Activated T-cell treated with anti-CD3 and anti-CD28 coated beads for 4 hours (primary cell): Measurements from ENCODE around the gene IFI44L.

Source experiments
- DNase-seq: peaks from one replicate; pipeline ENCODE4 v3.0.0-alpha.2; 2020

The IFI44L gene

DNA sequence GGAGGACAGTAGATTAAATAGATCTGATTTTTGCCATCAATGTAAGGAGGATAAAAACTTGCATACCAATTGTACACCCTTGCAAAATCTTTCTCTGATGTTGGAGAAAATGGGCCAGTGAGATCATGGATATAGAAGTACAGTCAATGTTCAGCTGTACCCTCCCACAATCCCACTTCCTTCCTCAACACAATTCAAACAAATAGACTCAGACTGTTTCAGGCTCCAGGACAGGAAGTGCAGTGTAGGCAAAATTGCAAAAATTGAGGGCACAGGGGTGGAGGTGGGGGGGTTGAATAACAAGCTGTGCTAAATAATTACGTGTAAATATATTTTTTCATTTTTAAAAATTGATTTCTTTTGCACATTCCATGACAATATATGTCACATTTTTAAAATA lies 25.5 kb downstream of the IFI44L start:
- DNase-seq = no peak

DNA sequence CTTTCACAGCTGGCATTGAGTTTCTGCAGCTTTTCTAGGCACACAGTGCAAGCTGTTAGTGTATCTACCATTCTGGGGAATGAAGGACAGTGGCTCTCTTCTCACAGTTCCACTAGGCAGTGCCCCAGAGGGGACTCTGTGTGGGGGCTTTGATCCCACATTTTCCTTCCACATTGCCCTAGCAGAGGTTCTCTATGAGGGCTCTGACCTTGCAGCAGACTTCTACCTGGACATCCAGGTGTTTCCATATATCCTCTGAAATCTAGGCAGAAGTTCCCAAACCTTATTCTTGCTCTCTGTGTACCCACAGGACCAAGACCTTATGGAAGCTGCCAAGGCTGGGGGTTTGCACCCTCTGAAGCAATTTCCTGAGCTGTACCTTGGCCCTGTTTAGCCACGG lies 27.0 kb downstream of the IFI44L start:
- DNase-seq = no peak

GRCh38 chr1:78649628-78650027 lies 29.4 kb downstream of the IFI44L start, which contains the start of gene IFI44:
Gene IFI44, plus strand, starts transcription at chr1:78649831. Its CDS starts 365 bp downstream, at chr1:78650196.
- peak; percentile 70 for DNase-seq

GRCh38 chr1:78650114-78650660 lies 29.9 kb downstream of the IFI44L start:
- no peak for DNase-seq

DNA sequence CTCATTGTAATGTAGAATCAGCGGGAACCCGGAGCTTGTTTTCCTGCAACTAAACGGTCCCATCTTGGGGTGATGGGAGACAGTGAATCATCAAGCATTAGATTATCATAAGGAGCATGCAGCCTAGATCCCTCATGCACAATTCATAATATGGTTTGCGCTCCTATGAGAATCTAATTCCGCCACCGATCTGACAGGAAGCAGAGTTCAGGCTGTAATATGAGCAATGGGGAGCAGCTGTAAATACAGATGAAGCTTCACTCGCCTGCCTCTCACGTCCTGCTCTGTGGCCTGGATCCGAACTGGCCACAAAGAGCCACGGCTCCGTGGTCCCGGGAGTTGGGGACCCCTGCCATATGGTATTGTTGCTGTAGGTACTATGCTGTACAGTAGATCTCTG lies 31.0 kb downstream of the IFI44L start:
- DNase-seq = no peak

DNA sequence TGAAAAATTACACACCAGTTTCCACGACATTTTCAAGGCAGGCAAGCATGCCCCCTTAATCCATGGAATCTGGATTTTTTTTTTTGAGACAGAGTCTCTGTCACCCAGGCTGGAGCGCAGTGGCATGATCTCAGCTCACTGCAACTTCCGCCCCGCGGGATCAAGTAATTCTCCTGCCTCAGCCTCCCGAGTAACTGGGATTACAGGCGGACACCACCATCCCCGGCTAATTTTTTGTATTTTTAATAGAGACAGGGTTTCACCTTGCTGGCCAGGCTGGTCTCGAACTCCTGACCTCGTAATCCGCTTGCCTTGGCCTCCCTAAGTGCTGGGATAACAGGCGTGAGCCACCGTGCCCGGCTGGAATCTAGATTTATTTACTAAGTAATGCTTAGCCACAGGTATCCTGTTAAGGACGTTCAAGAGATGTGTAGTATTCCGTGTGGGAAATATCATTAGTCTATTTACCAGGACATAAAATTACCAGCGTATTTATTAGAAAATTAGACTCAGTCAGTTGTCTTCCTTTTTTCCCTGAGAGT lies 31.8 kb downstream of the IFI44L start:
- no peak for DNase-seq

GRCh38 chr1:78658901-78659300 lies 38.7 kb downstream of the IFI44L start:
- DNase-seq = no peak

GRCh38 chr1:78663923-78664322 lies 43.7 kb downstream of the IFI44L start:
- DNase-seq = no peak

- no peak for DNase-seq
Observed at GRCh38 chr1:78664763-78665162, 44.5 kb downstream of the IFI44L start.

- DNase-seq = no peak
Observed at GRCh38 chr1:78665809-78666208, 45.6 kb downstream of the IFI44L start.

GRCh38 chr1:78667939-78668338 lies 47.7 kb downstream of the IFI44L start:
- no peak for DNase-seq

DNA sequence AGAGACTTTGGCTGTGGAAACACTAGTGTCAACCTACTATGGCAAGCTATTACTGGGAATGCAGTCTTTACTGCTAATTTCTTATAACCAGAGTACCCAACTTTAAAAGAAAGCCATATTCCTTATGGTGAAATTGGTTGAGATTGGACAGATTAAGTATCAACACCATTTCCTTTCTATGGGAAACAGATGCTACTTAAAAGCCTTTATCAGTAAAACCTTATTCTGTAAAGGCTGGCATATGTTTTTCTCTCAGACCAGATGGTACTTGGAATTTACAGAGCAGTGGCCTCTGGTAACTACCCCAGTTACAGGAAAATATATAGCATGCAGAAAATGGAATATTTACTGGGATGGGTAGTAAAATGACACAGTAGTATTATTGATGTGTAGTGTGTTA lies 48.2 kb downstream of the IFI44L start:
- DNase-seq = no peak

GRCh38 chr1:78672428-78672827 lies 52.2 kb downstream of the IFI44L start:
- DNase-seq = no peak

DNA sequence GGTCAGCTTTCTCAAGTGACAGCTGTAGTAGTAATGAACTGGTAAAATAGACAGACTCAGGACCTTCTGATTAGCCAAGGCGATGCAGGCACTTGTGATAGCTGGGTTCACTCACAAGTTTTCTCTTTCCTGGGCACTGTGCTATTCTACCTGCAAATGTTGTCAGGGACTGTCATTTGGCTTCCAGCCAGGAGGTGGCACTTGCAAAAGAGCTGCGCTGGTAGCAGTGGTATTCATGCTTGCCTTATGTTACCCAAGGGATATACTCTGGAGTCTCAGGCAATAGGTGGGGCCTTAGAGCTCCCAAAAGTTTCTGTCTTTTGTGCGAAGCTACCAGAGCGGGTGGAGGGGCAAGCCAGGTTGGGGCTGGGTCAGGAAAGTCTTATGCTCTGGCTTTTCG lies 52.9 kb downstream of the IFI44L start:
- no peak for DNase-seq

DNA sequence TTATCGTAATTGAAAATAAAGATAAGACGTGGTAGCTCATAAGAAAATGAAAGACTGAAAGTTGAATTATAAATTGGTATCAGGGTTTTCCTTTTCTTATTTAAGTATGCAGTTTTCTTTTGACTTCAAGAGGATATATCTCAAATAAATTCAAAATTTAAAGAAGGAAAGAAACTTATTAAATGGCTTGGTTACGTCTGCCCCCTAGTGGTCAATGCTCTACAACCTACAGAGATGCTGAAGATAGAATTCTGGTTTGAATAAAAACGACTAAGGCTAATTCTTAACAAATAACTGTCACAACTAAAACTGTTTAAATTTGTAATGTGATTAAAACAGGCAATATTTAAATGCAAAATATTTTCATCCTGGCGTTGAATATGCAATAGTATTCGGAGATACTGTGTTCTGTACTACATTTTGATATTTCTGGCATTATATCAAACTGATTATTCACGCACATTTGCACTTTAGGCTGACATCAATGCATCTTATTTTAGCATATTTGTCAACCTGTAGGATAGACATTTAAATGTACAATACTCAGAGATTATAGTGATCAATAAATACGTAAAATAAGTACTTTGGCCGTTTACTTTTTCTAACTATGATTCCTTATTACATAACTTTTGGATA lies 56.2 kb downstream of the IFI44L start:
- peak; percentile 62 for DNase-seq

- DNase-seq = no peak
Observed at GRCh38 chr1:78676993-78677392, 56.7 kb downstream of the IFI44L start.

- no peak for DNase-seq
Observed at GRCh38 chr1:78677788-78678187, 57.5 kb downstream of the IFI44L start.

DNA sequence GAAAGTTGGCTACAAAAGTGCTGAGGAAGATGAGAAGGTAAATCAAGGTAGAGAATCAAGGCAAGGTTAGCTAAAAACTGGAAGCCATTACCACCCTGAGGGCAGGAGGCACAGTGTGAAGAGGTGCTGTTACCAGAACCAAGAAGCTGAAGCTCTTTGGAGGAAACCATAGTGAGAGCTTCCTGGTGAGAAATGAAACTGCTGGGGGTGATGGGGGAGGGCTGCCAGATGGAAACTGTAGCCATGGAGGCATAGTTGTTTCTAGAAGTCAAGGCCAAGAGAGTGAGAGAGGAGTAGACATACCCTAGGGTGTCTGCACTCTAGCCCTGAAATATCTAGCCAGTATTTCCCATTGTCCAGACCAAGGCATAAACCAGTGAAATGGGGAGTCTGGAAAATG lies 58.1 kb downstream of the IFI44L start:
- DNase-seq = no peak

DNA sequence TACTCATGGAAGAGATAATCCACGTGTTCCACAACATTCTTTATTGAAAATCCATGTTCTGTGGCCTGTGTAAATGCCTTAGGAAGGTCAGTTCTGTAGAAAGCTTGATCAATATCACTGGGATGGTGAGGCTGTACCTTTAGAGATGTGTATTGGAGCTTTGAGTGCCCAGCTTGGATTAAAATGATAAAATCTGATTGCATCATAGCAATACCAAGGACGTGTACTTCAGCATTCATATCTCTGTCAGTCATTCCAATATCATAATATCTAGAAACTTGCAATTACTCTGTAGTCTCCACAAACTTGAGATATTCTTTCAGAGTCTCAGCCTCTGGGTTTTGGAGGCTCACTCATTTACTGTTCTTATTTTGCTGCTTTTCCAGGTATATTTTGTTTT lies 61.0 kb downstream of the IFI44L start:
- no peak for DNase-seq

GRCh38 chr1:78682496-78682895 lies 62.2 kb downstream of the IFI44L start:
- DNase-seq = no peak

GRCh38 chr1:78683079-78683478 lies 62.8 kb downstream of the IFI44L start:
- no peak for DNase-seq

DNA sequence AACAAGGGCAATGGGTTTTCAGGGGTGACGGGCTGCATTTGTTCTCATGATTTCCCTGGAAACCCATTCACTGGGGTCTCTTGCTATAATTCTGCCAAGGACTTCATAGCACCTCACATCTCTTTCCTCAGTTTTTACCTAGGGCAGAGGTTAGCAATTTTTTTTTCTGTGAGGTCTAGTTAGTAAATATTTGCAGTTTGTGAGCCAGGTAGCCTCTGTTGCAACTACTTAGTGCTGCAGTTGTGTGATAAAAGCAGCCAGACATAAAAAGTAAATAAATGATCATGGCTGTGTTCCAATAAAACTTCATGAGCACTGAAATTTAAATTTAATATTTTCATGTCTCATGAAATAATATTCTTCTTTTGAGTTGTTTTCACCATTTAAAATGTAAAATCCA lies 67.1 kb downstream of the IFI44L start:
- no peak for DNase-seq

DNA sequence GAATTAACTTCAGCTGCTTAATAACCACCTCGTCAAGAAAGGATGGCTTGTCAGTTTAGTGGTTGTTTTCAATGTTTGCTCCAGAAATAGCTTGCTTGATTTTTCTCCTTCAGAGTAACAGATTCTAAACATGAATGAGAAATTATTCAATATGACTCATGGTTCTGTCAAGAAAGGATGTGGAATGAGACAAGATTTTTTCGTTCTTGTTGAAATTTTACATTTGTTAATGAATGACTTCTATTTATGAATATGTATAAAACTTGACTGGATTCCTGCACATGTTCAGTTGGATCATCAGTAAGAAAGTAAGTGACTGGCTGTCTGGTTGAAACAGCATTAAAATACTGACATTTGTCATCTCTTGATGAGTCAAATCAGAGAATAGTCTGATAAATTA lies 67.7 kb downstream of the IFI44L start:
- DNase-seq = no peak

GRCh38 chr1:78688697-78689096 lies 68.4 kb downstream of the IFI44L start:
- no peak for DNase-seq

GRCh38 chr1:78690516-78690915 lies 70.3 kb downstream of the IFI44L start:
- no peak for DNase-seq
